Stomach (tissue), 4 donors: ENCODE data around the gene EFNA1.

ENCODE experiments used
- CTCF ChIP-seq, 7 experiments: fragments of 450-650 bp in 4 of 7; fragments of 200-600 bp in 3 of 7; sonication (generic) in 3 of 7; IDR thresholded peaks; one replicate each; pipeline ENCODE4 v1.5.1; 2016 to 2019; ENCODE audit warnings: antibody characterized with exemption in 7 of 7, control low read depth in 2 of 7, mild to moderate bottlenecking in 1 of 7
- POLR2A ChIP-seq, 4 donors: fragments of 450-650 bp; IDR thresholded peaks; one replicate each; pipeline ENCODE4 v1.6.1; 2016; ENCODE audit warnings: antibody characterized with exemption in 4 of 4, control low read depth in 2 of 4, mild to moderate bottlenecking in 1 of 4, moderate library complexity in 1 of 4
- POLR2AphosphoS5 ChIP-seq, 3 donors: sonication (generic); formaldehyde crosslinking; IDR thresholded peaks; one replicate each; pipeline ENCODE4 v1.6.1; 2016; ENCODE audit warnings: antibody characterized with exemption in 3 of 3

GRCh38 chr1:155080312-155081228, 47.1 kb upstream of the EFNA1 start:
- TF ChIP-seq POLR2AphosphoS5 (IDR thresholded peaks at IDR 0.05) (no peak), CTCF (IDR thresholded peaks at IDR 0.05) (no peak), POLR2A (IDR thresholded peaks at IDR 0.05) (no peak)
